ENCODE results near the gene ROGDI.

DNA sequence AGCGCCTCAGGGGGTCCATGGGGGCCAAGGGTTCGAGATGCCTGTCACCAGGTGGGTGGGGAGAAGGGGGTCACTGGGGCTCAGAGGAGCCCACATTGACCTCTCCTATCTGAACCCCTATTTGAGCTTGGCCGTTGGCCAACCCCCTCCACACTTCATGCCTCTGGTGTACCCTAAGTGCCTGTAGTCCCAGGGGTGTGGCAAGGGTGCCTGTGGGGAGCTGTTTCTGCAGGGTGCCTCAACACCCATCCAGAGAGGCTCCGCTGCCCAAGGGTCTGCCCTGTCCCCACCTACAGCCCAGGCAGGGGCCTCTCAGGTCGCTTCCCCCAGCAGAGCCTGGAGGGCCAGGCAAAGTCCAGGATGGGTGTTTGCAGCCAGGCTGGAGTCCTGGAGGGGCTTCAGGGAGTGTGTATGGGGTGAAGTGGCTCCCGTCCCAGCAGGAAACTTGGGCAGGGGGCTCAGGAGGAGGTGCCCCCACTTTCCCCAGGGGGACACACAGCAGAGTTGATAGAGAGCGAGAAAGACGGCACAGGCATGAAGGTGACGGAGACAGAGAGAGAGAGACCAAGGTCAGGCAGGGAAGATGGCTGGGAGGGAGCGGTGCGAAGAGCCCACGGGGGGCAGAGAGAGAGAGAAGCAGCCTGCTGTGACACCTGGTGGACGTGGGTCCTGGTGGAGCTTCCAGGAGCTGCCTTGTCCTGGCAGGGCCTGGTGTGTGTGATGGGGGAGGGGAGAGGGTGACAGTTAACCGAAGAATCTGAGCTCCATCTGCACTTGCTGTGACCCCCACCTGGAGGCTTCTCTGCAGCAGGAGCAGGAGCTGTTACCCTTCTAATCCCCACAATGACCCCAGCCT, 14.6 kb downstream of the ROGDI start, which contains the start of gene SEPTIN12:
- no peak for TF ChIP-seq EZH2phosphoT487 (IDR thresholded peaks at IDR 0.05; ENCODE audit: low read length)
- TF ChIP-seq CTCF (IDR thresholded peaks at IDR 0.05; ENCODE audit: low read length), result no peak
- no peak for TF ChIP-seq EZH2 (optimal IDR thresholded peaks at IDR 0.05; ENCODE audit: low read depth, low read length)

All from MM.1S (cell line).